Measurements from ENCODE around the gene PCDHA1. TPM values are rescaled to one million over a fixed set of nuclear protein-coding genes. Genes with fewer than 3 reads are reported as not detected.

PCDHA1 gene
- total and polyA plus RNA-seq, 9 of the 15 experiments (the other 6 are each of a cell fraction or from before 2014, with no cell fraction given) = not detected

DNA sequence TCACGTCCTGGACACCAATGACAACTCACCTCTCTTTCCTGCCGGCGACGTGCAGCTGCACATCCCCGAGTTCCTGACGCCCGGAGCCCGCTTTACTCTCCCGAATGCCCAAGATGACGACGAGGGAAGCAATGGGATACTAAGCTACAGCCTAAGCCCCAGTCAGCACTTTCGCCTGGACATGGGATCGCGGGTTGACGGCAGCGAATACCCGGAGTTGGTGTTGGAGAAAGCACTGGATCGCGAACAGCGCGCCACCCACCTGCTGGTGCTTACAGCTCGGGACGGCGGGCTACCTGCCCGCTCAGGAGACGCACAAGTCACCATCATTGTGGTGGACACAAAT is 141.3 kb downstream of the PCDHA1 start:
- POLR2A ChIA-PET = no interaction called here
- CTCF ChIA-PET (ENCODE audit: low intra/inter-chr PET ratio) = no interaction called here
- H4K20me1 ChIP-seq (replicated peaks; ENCODE audit: control insufficient read depth, insufficient read depth, low read length) = no peaks in the 10 kb centered on the region
- no peak for ATAC-seq
- FAIRE-seq = no peak
- no peaks in the 10 kb centered on the region for H3K9me1 ChIP-seq (ENCODE audit: control insufficient read depth, insufficient read depth, low read length)
- H3K27ac ChIP-seq (ENCODE audit: extremely low read depth, low read depth, low read length) = no peak overlapping the region
- no peak overlapping the region for H3K4me3 ChIP-seq
- H3K4me2 ChIP-seq (ENCODE audit: insufficient read depth, low read length) = no peak overlapping the region
- H3K36me3 ChIP-seq (ENCODE audit: control insufficient read depth, insufficient read depth, low read length) = no peaks in the 10 kb centered on the region
- no peaks in the 10 kb centered on the region for H3K9me3 ChIP-seq (replicated peaks; ENCODE audit: control insufficient read depth, insufficient read depth, low read depth, low read length)
- H3K27me3 ChIP-seq (ENCODE audit: control insufficient read depth in 2 of 2, insufficient read depth in 2 of 2, low read length in 2 of 2) = peaks cover 0 to 12% of the 10 kb centered on the region in 2 experiments; a peak in 1 of 5 replicates
- BruUV-seq (replicated peaks) = no TSS peak
- intact Hi-C loops (cut with micrococcal nuclease) (no loop called here), in situ Hi-C loops (cut with MboI) (no loop called here)
- 16% methylated on average over 26 of the region's 26 CpGs for WGBS (ENCODE audit: insufficient coverage, low coverage, missing lambda C conversion rate)
- TF ChIP-seq TRIM28 (IDR thresholded peaks at IDR 0.05) = no peak
- no peak for TF ChIP-seq ZBTB1 (CRISPR knock-in tag; IDR thresholded peaks at IDR 0.05; ENCODE audit: borderline replicate concordance, low read depth)
- no peak for TF ChIP-seq FOXA1 (IDR thresholded peaks at IDR 0.05; ENCODE audit: borderline replicate concordance)
- TF ChIP-seq MXI1 (IDR thresholded peaks at IDR 0.05; ENCODE audit: low read depth, low read length) = no peak
- no peak for TF ChIP-seq ZNF589 (CRISPR knock-in tag; IDR thresholded peaks at IDR 0.05; ENCODE audit: low read depth)
- TF ChIP-seq CAMTA2 (CRISPR knock-in tag; conservative IDR thresholded peaks at IDR 0.05) = no peak
- TF ChIP-seq ZNF232 (CRISPR knock-in tag; IDR thresholded peaks at IDR 0.05) = no peak
- no peaks in the 10 kb centered on the region for H3K79me2 ChIP-seq (ENCODE audit: control insufficient read depth, insufficient read depth, low read length)
- DNase-seq (ENCODE audit: extremely low read depth in 1 of 4, low spot score in 3 of 4) = no peak
- peaks cover 0 to 12% of the 10 kb centered on the region in 2 experiments; a peak in 1 of 5 replicates for H3K4me1 ChIP-seq (replicated peaks in 1 of 2; ENCODE audit: control insufficient read depth in 2 of 2, insufficient read depth in 2 of 2, low read length in 2 of 2)
- no peak overlapping the region for H3K9ac ChIP-seq (ENCODE audit: insufficient read depth in 1 of 2, low read depth in 2 of 2, low read length in 2 of 2)
- H2AFZ ChIP-seq (ENCODE audit: low read depth, low read length) = no peak overlapping the region

DNA sequence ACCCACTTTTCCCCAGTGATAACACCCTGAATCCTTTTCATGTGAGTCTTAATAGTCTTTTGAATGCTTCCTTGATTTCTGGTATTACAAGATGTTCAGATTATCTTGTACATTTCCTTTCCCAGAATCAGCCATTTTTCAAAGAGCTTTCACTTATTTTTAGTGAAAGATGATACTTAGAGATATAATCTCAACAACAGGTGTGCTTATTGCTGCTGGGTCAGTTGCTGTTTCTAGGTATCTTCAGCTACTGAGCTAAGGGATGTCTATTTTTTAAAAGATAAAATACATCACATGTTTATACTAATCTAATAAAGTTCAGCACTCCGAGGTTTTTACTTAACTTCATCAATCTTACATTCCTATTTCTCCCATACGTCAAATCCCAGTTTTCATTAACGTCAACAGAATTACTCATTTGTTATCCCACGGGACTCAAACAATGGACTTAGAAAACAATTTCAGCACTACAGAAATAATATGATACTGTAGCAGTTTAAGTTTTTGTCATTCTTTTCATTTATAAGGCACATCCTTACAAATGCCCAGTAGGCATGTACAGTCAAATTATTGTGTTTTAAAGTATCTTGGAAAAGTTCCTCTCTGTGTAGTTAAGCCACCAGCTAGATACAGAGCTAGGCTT is 149.1 kb downstream of the PCDHA1 start:
- 0% methylated on average over 4 of the region's 4 CpGs for WGBS (ENCODE audit: insufficient coverage, low coverage, missing lambda C conversion rate)
- Histone ChIP-seq H3K9ac (ENCODE audit: insufficient read depth in 1 of 2, low read depth in 2 of 2, low read length in 2 of 2) (no peak overlapping the region), H3K36me3 (ENCODE audit: control insufficient read depth, insufficient read depth, low read length) (no peaks in the 10 kb centered on the region), H3K4me2 (ENCODE audit: insufficient read depth, low read length) (no peak overlapping the region), H3K4me3 (no peak overlapping the region), H3K79me2 (ENCODE audit: control insufficient read depth, insufficient read depth, low read length) (no peaks in the 10 kb centered on the region), H3K27me3 (ENCODE audit: control insufficient read depth in 2 of 2, insufficient read depth in 2 of 2, low read length in 2 of 2) (no peaks in the 10 kb centered on the region), H2AFZ (ENCODE audit: low read depth, low read length) (no peak overlapping the region), H4K20me1 (replicated peaks; ENCODE audit: control insufficient read depth, insufficient read depth, low read length) (no peaks in the 10 kb centered on the region), H3K27ac (ENCODE audit: extremely low read depth, low read depth, low read length) (no peak overlapping the region), H3K4me1 (replicated peaks in 1 of 2; ENCODE audit: control insufficient read depth in 2 of 2, insufficient read depth in 2 of 2, low read length in 2 of 2) (no peaks in the 10 kb centered on the region), H3K9me3 (replicated peaks; ENCODE audit: control insufficient read depth, insufficient read depth, low read depth, low read length) (no peaks in the 10 kb centered on the region), H3K9me1 (ENCODE audit: control insufficient read depth, insufficient read depth, low read length) (no peaks in the 10 kb centered on the region)
- FAIRE-seq (no peak), DNase-seq (ENCODE audit: extremely low read depth in 1 of 4, low spot score in 3 of 4) (no peak), ATAC-seq (no peak)
- in situ Hi-C loops (cut with MboI) = no loop called here
- intact Hi-C loops (cut with micrococcal nuclease) = no loop called here
- no TSS peak for BruUV-seq (replicated peaks)
- ChIA-PET POLR2A (no interaction called here), CTCF (ENCODE audit: low intra/inter-chr PET ratio) (no interaction called here)
- no peak for TF ChIP-seq ZNF12 (CRISPR knock-in tag; IDR thresholded peaks at IDR 0.05)
- TF ChIP-seq, protein P1, sequence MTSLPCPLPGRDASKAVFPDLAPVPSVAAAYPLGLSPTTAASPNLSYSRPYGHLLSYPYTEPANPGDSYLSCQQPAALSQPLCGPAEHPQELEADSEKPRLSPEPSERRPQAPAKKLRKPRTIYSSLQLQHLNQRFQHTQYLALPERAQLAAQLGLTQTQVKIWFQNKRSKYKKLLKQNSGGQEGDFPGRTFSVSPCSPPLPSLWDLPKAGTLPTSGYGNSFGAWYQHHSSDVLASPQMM (CRISPR knock-in tag; IDR thresholded peaks at IDR 0.05) = no peak
- no peak for TF ChIP-seq MAFK (IDR thresholded peaks at IDR 0.05; ENCODE audit: low read length)
- no peak for TF ChIP-seq ZNF507 (tag; conservative IDR thresholded peaks at IDR 0.05)
- no peak for TF ChIP-seq ZNF766 (CRISPR knock-in tag; conservative IDR thresholded peaks at IDR 0.05)
- TF ChIP-seq ZKSCAN8 (CRISPR knock-in tag; IDR thresholded peaks at IDR 0.05) = no peak
- TF ChIP-seq MXI1 (IDR thresholded peaks at IDR 0.05; ENCODE audit: low read depth, low read length) = no peak
- TF ChIP-seq DDX20 (tag; IDR thresholded peaks at IDR 0.05; ENCODE audit: low read depth) = no peak
- TF ChIP-seq LEF1 (IDR thresholded peaks at IDR 0.05) = no peak
- TF ChIP-seq ZNF165 (CRISPR knock-in tag; IDR thresholded peaks at IDR 0.05; ENCODE audit: borderline replicate concordance) = no peak
- no peak for TF ChIP-seq KLF1 (tag; IDR thresholded peaks at IDR 0.05)
- no peak for TF ChIP-seq DIDO1 (tag; IDR thresholded peaks at IDR 0.05; ENCODE audit: low read depth)

All from K562 (cell line).